Astrocyte of the cerebellum (primary cell): ENCODE data around the gene FGD4.

Experiments used
- DNase-seq: peaks from one replicate; pipeline ENCODE4 v3.0.0-alpha.2; 2011; ENCODE audit warnings: low read depth
- H3K4me3 ChIP-seq: 2 replicates; pipeline ENCODE4 v1.5.1; 2011; ENCODE audit warnings: mild to moderate bottlenecking, low read depth, low read length, moderate library complexity
- CTCF ChIP-seq: IDR thresholded peaks from 2 replicates; pipeline ENCODE4 v1.5.1; 2012; ENCODE audit warnings: low read length, low read depth, moderate library complexity, mild to moderate bottlenecking; ENCODE audit errors: missing control alignments
- in situ Hi-C: cut with HindIII; loops from 2 replicates; pipeline ENCODE4 v1.10.0; 2017; ENCODE audit warnings: low sequenced_read_pairs

Gene FGD4

DNA sequence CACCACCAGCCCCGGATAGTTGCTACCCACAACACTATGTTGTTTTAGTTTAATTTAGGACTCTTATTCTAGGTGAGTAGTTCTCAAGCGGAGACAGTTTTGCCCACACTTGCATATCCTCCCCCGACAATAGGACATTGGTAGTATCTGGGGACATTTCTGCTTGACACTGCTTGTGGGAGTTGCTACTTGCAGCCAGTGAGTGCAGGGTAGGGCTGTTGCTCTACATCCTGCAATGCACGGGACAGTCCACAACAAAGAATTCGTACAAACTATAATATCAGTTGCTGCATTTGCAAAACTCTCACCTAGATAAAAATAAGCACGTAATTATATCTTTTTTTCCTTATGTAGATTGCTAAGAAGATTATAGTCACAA is 167.9 kb downstream of the FGD4 start:
- in situ Hi-C loops, result no loop called here

GRCh38 chr12:32568228-32568627 is 168.9 kb downstream of the FGD4 start:
- peak; percentile 76 for DNase-seq
- no peak for TF ChIP-seq CTCF
- H3K4me3 ChIP-seq, result no peak overlapping the region
- in situ Hi-C loops, result no loop called here

More for the DNA sequence above, 167.9 kb downstream of the FGD4 start:
- no peak for TF ChIP-seq CTCF
- DNase-seq, result no peak
- no peak overlapping the region for H3K4me3 ChIP-seq

DNA sequence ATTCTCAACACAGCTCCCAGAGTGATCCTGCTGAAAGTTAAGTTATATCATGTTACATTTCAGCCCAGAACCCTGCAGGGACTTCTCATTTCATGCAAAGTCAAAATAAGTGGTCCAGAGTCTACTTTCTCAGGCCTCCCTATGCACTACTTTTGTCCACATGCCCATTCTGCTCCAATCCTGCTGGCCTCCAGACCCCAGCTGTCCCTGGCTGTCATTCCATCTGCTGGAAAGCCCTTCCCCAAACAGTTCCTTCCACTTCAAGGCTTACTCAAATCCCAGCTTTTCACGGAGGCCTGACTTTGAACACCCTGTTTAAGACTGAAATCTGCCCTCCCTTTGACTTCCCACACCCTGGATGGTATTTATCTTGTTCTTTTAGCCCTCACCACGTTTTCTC is 169.9 kb downstream of the FGD4 start:
- no peak overlapping the region for H3K4me3 ChIP-seq
- DNase-seq, result no peak
- in situ Hi-C loops, result no loop called here
- no peak for TF ChIP-seq CTCF

- in situ Hi-C loops, result no loop called here
- TF ChIP-seq CTCF, result no peak
- no peak for DNase-seq
- H3K4me3 ChIP-seq, result no peak overlapping the region
Measured at GRCh38 chr12:32574585-32574984, 175.2 kb downstream of the FGD4 start.

GRCh38 chr12:32577328-32577727 is 178.0 kb downstream of the FGD4 start:
- DNase-seq, result no peak
- no peak overlapping the region for H3K4me3 ChIP-seq
- no peak for TF ChIP-seq CTCF
- in situ Hi-C loops, result no loop called here

DNA sequence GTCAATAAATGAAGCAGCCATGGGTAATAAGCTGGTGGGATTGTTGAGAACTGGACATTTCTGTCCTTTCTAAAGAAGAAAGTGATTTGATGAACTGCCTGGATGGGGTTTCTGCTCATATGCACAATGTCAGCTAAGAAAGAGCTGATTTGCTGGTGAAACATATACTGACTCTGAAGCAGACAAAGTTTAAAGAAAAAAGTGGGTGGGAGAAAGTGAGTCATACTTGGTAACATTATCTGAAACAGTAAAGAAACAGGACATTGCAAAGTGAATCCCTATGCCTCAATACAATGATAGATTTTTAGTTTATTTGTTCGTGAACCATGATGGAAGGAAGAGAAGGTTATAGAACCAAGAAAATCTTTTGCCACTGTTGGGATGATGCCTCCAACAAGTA is 184.2 kb downstream of the FGD4 start:
- DNase-seq, result no peak
- TF ChIP-seq CTCF, result no peak
- H3K4me3 ChIP-seq, result no peak overlapping the region
- in situ Hi-C loops, result no loop called here

DNA sequence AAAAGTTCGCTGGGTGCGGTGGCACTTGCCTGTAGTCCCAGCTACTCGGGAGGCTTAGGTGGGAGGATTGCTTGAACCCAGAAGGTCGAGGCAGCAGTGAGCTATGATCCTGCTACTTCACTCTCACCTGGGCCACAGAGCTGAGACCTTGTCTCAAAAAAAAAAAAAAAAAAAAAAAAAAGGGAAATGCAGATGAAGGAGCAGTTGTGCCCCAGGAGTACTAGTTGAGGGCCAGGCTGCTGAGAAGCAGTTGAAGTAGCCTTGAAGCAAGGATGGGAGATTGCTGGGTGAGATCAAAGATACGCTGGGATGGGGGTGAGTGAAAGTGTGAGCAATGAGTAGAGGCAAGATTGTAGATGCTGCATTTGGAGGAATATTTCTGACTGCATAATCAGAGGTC is 186.3 kb downstream of the FGD4 start:
- no peak overlapping the region for H3K4me3 ChIP-seq
- no peak for DNase-seq
- TF ChIP-seq CTCF, result no peak
- in situ Hi-C loops, result no loop called here
